HG03139 (cell line): ENCODE data around the gene PLA2G4F.
"Not testable (repeated sequence)": the region's sequence is repeated elsewhere in the genome, so short reads cannot be mapped to it uniquely, and the experiment has no call there.

ENCODE experiments used
- ATAC-seq: cut with Tn5 transposase; IDR thresholded peaks from one replicate; pipeline ENCODE4 v1.9.1; 2021; ENCODE audit not compliant: unreplicated experiment

Gene PLA2G4F

DNA sequence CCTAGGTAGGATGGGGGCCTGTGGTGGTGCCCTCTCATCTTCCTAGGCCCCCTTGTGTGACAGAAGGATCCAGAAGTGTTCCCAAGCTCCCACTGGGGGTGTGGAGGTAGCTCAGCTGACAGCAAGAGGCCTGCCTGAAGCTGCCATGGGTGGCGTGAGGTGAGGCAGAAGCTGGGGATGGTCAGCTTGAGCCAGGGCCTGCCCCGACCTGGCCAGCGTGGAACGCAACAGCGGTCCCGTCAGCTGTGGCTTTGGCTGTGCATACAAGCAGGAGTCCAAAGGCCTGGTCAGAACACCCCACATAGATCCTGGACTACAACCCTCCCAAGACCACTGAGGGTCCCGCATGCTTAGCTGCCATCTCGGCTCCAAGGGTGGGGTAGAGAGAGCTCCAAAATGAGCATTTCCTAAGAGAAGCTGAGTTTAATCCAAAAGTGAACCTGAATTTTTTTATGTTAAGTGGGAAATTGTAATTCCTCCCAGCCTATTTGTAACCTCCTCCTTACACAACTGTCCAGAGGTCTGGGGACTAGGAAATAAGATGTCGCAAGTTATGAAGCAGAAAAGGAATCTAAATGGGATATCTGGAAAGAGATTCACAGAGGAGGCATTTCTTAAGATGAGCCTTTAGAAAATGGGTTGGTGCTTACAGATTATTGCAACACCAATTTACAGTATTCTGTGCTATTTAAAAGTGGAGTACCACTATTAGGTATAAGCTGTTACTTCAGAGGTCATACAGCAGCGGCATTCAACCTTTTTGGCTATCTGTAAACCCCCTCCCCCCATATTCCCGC, 52.1 kb downstream of the PLA2G4F start:
- ATAC-seq, result no peak

DNA sequence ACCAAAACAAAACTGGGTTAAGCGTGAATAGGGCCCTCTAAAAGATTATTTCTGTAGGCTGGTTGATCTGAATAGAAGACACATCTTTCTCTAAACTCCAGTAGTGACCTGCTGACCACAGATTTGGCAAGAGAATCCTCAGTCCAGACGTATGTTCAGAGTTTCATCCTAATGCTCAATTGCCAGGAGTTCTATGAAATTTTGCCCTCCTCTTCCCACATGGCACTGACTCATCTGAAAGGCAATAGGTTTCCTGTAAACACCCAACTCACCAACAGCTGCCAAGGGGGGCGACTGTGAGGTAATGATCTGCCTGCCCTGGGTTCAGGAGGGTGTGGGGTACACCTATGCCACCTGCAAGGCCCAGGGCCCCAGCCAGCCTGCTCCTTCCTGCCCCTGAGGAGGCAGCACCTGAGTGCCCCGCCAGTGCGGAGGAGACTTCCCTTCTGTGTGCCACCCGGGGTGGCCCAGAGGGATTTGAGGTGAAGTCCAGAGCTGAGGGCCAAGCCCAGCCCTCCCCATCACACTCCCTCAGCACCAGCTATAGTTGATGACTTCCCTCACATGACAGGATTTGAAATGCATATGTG, 53.7 kb downstream of the PLA2G4F start:
- ATAC-seq, result no peak

DNA sequence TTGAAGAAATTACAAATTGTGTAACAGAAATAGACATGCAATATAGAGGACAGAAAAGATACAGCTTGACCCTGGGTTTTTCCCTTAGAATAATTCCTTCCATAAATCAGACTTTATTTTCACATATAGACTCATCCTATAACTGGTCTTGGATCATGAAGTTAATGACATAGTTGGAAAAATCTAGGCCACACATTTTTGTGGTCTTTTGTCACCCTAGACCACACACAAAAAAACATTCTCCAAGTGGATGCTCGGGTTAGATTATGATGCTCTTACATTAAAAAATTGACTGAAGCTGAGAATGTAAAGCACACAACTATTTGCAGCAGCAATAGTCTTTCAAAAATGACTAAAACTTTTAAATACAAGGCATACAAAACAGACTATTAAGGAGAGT, 54.6 kb downstream of the PLA2G4F start:
- ATAC-seq, result no peak

GRCh38 chr15:42100021-42100800, 56.2 kb downstream of the PLA2G4F start:
- ATAC-seq, result no peak

GRCh38 chr15:42097018-42097417, 59.4 kb downstream of the PLA2G4F start:
- ATAC-seq, result no peak

DNA sequence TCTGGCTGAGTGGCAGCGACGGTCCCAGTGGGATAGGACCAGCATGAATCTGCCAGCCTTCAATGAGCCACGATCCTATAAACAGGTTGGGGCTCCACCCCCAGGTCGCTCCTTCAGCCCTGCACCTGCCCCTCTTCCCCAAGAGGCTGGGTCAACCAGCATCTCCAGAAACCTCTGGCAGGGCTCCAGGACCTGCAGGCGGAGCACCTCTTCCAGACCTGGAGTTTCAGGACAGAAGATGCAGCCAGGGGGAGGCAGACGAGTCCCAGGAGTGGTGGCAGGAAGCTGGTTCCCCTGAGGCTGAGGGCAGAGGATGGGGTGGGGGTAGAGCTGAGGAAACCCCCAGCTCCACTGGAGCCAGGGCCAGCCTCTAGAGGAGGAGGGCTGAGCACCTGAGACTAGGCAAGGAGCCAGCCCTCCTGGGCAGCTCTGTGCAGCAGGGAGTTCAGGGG, 61.9 kb downstream of the PLA2G4F start, which contains the start of gene PLA2G4D:
TSS of gene PLA2G4D (minus strand) at position 51 of the 452 bp plus-strand sequence. CDS start 103 bp downstream, outside the sequence.
- no peak for ATAC-seq

- ATAC-seq, result no peak
Observed at GRCh38 chr15:42093966-42094365, 62.5 kb downstream of the PLA2G4F start.

DNA sequence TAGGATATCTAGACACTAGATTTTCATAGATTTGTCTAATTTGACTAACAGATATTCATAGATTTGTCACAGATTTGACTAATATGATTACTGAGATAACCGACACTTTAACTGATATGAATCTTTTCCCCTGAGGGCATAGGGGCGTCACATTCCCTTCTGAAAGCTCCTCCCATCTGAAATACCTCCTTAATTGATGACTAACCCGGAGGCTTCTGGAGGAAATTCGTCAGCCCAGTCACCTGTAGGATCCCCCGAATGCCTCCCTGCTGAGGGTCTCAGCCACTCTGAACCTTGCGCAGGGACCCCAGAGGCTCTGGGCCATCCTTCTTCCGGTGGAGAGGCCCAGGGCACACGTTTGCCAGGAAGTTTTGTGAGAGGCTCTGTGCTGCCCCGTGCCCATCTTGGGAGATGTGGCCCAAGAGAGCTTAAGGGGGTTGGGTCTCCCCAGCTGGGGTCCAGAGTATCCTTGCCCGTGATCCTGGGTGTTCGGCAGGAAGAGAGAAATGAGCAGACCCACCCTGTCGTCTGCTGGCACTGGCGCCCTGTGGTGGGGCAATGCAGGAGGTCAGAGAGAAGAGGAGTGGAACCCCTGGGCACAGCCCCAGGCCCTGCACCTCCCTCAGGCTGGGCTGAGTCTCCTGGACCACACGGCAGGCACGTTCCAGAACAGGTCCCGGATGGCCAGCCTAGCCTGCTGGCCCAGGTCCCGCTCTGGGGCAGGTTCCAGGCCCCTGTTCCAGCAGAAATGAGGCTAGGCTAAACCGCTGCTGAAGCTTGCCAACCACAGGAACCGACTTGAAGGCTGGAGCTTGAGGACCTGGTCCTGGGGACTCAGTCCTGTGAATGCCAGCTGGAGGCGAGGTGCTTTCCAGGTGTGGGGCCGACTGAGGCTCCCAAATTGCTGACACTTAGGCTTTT, 63.8 kb downstream of the PLA2G4F start:
- ATAC-seq, result no peak

DNA sequence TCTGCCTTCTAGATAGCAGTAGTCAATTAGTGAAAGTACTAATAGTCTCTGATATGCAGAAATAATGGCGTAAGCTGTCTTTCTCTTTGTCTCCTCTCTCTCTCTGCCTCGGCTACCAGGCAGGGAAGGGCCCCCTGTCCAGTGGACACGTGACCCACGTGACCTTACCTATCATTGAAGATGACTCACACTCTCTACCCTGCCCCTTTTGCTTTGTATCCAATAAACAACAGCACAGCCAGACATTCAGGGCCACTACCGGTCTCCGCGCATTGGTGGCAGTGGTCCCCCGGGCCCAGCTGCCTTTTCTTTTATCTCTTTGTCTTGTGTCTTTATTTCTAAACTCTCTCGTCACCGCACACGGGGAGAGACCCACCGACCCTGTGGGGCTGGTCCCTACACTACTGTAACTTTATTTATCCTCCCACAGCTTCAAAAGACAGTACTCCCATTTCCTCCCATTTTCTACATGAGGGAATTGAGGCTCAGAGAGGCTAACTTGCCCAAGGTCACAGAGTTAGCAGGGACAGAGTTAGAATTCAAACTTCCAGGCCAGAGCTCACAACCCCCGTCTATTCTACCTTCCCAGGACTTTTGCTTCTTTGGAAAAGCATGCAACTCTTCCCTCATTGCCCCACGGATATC, 64.6 kb downstream of the PLA2G4F start:
- ATAC-seq, result not testable (repeated sequence)

- no peak for ATAC-seq
Observed at GRCh38 chr15:42090781-42091180, 65.7 kb downstream of the PLA2G4F start.

DNA sequence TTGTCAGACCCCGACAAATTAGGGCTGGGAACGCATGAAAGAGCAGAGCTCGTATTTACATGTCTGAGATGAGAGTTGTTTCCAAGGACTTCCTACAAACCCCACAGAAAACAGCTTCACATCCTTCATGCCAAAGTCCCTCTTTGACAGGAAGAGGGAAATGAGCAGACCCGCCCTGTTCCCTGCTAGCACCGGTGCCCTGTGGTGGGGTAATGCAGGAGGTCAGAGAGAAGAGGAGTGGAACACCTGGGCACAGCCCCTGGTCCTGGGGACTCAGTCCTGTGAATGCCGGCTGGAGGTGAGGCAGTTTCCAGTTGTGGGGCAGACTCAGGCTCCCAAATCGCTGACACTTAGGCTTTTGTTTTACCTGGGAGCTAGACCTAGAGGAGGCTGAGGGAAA, 66.1 kb downstream of the PLA2G4F start:
- ATAC-seq, result no peak

- ATAC-seq, result no peak
Observed at GRCh38 chr15:42089942-42090341, 66.5 kb downstream of the PLA2G4F start.
